WI38 (cell line): ENCODE data around the gene WNK2.

Source experiments
- H3K4me3 ChIP-seq: 2 replicates; pipeline ENCODE4 v1.5.1; 2011; ENCODE audit warnings: low read depth, mild to moderate bottlenecking, control low read depth, low read length
- CTCF ChIP-seq: IDR thresholded peaks from 2 replicates; pipeline ENCODE4 v1.5.1; 2012; ENCODE audit warnings: low read depth, mild to moderate bottlenecking, control low read depth, low read length

WNK2 gene

GRCh38 chr9:93290495-93291434 lies 106.8 kb downstream of the WNK2 start:
- no peak overlapping the region for H3K4me3 ChIP-seq
- no peak for TF ChIP-seq CTCF

GRCh38 chr9:93291536-93292287 lies 107.8 kb downstream of the WNK2 start:
- TF ChIP-seq CTCF: no peak
- H3K4me3 ChIP-seq: no peak overlapping the region

- no peak for TF ChIP-seq CTCF
- no peak overlapping the region for H3K4me3 ChIP-seq
These were observed 108.3 kb downstream of the WNK2 start for GRCh38 chr9:93292288-93292615.

- H3K4me3 ChIP-seq: no peak overlapping the region
- no peak for TF ChIP-seq CTCF
These were observed 108.9 kb downstream of the WNK2 start for GRCh38 chr9:93292664-93293328.

GRCh38 chr9:93294011-93294410 lies 110.1 kb downstream of the WNK2 start:
- TF ChIP-seq CTCF: no peak
- no peak overlapping the region for H3K4me3 ChIP-seq

- no peak overlapping the region for H3K4me3 ChIP-seq
- no peak for TF ChIP-seq CTCF
These were observed 111.1 kb downstream of the WNK2 start for GRCh38 chr9:93295031-93295430.
